ENCODE data around the gene CRYBA2.

CRYBA2 gene, protein sequence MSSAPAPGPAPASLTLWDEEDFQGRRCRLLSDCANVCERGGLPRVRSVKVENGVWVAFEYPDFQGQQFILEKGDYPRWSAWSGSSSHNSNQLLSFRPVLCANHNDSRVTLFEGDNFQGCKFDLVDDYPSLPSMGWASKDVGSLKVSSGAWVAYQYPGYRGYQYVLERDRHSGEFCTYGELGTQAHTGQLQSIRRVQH
- 0 reads per million in 3 donors for total RNA-seq

DNA sequence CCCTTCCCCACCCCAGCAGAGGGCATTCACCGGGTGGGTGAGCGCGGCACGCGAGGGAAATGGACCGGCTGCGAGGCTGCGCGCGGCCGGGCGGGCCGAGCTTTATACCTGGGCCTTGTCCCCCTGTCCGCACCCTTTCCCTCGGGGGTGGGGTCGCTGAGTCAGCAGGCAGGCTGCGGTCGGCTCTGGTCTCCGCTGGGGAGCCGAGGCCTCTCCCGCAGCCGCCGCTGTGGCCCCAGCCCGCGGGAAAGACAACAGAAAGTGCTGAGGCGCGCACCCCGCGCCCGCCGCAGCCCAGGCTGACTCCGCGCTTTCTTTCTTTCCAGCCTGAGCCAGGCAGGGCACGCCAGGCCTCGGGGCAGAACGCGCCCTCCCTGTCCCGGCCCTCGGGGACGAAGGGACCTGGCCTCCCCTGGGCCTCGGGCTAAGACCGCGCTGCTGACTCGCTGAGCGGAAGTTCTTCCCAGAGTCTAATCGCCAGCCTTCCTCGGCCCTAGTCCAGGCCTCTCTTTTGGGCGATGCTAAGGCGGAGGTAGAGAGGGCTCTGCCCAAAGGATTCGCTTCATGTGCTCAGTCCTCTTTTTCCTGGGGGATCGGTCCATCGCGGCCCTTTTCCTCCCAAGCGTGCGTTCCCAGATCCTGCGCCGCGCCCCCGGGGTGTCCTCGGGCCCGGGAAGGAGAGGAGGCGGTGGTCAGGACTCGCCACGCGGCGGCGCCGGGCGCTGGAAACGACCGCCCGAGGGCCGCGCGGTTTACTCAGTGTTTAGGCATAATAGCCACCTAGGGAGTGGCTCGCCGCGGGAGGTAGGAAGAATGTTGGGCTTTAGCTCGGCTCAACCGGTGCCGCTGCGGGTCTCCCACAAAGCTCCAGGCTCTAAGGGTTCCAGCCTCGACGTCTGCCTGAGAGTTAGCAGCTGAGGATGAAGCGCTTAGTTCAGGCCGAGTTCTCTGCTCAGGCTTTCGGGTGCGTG, at the start of gene CRYBA2:
TSS of gene CRYBA2 (minus strand) at position 78 of the 971 bp plus-strand sequence. CDS start 246 bp downstream, outside the sequence.
- Histone ChIP-seq H3K4me1 (ENCODE audit: control insufficient read depth, insufficient read depth, low read length, poor library complexity, severe bottlenecking) (peaks cover 23% of the 10 kb centered on the region), H3K4me3 (ENCODE audit: insufficient read depth, low read depth, low read length, poor library complexity, severe bottlenecking) (peak within 1 kb of the TSS; percentile 43), H3K9me3 (ENCODE audit: control insufficient read depth, low read length) (no peaks in the 10 kb centered on the region), H3K36me3 (ENCODE audit: control insufficient read depth, insufficient read depth, low read length) (no peaks in the 10 kb centered on the region), H3K27me3 (replicated peaks; ENCODE audit: control insufficient read depth, insufficient read depth, low read length, poor library complexity, severe bottlenecking) (peaks cover 66% of the 10 kb centered on the region), H3K27ac (ENCODE audit: insufficient read depth, low read length, poor library complexity, severe bottlenecking) (no peak within 1 kb of the TSS)
- DNase-seq = no peak

DNA sequence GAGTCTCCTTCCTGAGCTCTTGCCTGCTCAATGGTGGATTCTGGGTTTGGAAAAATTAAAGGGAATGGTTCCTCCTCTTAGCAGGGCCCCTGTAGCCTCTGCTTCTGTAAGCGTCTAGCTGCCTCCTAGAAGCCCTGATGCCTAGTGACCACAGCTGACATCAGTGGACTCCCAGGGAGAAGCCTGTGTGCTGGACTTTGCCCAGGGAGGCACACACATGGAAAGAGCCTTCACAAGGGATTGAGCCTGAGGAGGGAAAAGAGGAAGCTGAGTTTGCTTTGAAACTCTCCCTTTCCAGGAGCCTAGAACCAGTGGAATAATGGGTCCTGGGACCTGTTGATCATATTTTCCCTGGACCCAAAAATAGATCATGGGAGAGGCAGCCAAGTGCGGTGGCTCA, 49.5 kb upstream of the CRYBA2 start:
- no peak for DNase-seq
- Histone ChIP-seq H3K4me3 (ENCODE audit: insufficient read depth, low read depth, low read length, poor library complexity, severe bottlenecking) (no peak overlapping the region), H3K4me1 (ENCODE audit: control insufficient read depth, insufficient read depth, low read length, poor library complexity, severe bottlenecking) (peaks cover 4% of the 10 kb centered on the region), H3K36me3 (ENCODE audit: control insufficient read depth, insufficient read depth, low read length) (no peaks in the 10 kb centered on the region), H3K9me3 (ENCODE audit: control insufficient read depth, low read length) (no peaks in the 10 kb centered on the region), H3K27me3 (replicated peaks; ENCODE audit: control insufficient read depth, insufficient read depth, low read length, poor library complexity, severe bottlenecking) (peaks cover 25% of the 10 kb centered on the region), H3K27ac (ENCODE audit: insufficient read depth, low read length, poor library complexity, severe bottlenecking) (no peak overlapping the region)

DNA sequence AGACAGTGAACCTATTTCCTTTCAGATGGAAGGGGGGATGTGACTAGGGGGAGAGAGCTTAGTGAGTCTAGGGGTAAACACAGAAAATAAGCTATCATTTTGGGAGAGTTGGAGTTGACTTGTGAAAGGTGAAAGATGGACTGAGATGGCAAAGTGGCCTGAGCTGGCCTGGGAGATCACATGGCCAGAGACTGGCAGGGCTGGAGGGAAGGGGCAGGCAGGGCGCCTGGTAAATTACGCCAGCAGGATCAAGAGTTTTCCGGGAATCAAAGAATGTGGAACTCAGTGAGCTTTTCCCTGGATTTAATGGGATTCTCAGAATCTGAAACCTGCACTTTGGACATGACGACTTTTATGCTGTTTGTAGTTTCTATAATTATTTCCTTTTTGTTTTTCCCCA, 48.9 kb upstream of the CRYBA2 start:
- H3K36me3 ChIP-seq (ENCODE audit: control insufficient read depth, insufficient read depth, low read length) = no peaks in the 10 kb centered on the region
- H3K4me1 ChIP-seq (ENCODE audit: control insufficient read depth, insufficient read depth, low read length, poor library complexity, severe bottlenecking) = peaks cover 4% of the 10 kb centered on the region
- no peaks in the 10 kb centered on the region for H3K9me3 ChIP-seq (ENCODE audit: control insufficient read depth, low read length)
- H3K27ac ChIP-seq (ENCODE audit: insufficient read depth, low read length, poor library complexity, severe bottlenecking) = no peak overlapping the region
- DNase-seq = no peak
- no peak overlapping the region for H3K4me3 ChIP-seq (ENCODE audit: insufficient read depth, low read depth, low read length, poor library complexity, severe bottlenecking)
- peaks cover 25% of the 10 kb centered on the region for H3K27me3 ChIP-seq (replicated peaks; ENCODE audit: control insufficient read depth, insufficient read depth, low read length, poor library complexity, severe bottlenecking)

DNA sequence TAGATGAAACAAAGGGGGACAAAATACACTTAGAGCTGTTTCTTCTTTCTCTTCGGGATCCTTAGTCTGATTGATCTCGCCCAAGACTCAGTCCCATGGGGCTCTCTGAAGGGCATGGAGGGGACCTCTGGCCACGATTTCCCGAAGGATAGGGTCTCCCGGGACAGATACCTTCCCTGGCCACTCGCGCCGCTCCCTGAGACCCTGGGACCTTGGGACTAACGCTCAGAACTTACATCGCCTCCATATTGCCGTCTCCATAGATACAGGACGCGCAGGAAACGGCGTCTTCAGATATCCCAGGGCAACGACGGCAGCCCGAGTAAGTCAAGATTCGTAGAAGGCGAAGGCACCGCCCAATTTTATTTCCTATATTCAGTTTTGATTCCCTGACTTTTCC, 48.0 kb upstream of the CRYBA2 start, which contains the start of gene CFAP65:
TSS of gene CFAP65 (minus strand) at position 265 of the 400 bp plus-strand sequence. CDS start 2,468 bp downstream, outside the sequence.
- H3K4me1 ChIP-seq (ENCODE audit: control insufficient read depth, insufficient read depth, low read length, poor library complexity, severe bottlenecking) = peaks cover 4% of the 10 kb centered on the region
- no peaks in the 10 kb centered on the region for H3K9me3 ChIP-seq (ENCODE audit: control insufficient read depth, low read length)
- peaks cover 25% of the 10 kb centered on the region for H3K27me3 ChIP-seq (replicated peaks; ENCODE audit: control insufficient read depth, insufficient read depth, low read length, poor library complexity, severe bottlenecking)
- H3K36me3 ChIP-seq (ENCODE audit: control insufficient read depth, insufficient read depth, low read length) = no peaks in the 10 kb centered on the region
- no peak for DNase-seq
- peak within 1 kb of the TSS; percentile 28 for H3K4me3 ChIP-seq (ENCODE audit: insufficient read depth, low read depth, low read length, poor library complexity, severe bottlenecking)
- H3K27ac ChIP-seq (ENCODE audit: insufficient read depth, low read length, poor library complexity, severe bottlenecking) = no peak within 1 kb of the TSS

DNA sequence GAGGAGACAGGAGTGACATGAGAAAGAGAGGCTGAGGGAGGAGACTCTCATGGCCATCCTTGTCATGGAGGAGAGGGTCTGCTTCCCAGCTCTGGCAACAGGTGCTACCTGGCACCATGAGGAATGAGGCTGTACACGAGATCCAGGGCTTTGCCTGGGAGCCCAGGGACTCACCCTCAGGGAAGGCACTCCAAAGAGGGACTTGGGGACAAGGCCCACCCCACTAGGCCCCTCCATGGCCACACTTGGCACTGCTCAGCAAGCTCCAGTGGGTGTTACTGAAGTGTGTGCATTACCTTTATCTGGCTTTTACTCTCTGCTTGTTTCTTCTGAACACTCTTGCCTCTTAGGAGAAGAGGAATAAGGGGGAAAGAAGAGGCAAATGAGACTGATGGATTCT, 45.4 kb upstream of the CRYBA2 start:
- H3K36me3 ChIP-seq (ENCODE audit: control insufficient read depth, insufficient read depth, low read length) = no peaks in the 10 kb centered on the region
- H3K27me3 ChIP-seq (replicated peaks; ENCODE audit: control insufficient read depth, insufficient read depth, low read length, poor library complexity, severe bottlenecking) = peaks cover 25% of the 10 kb centered on the region
- no peak overlapping the region for H3K27ac ChIP-seq (ENCODE audit: insufficient read depth, low read length, poor library complexity, severe bottlenecking)
- H3K9me3 ChIP-seq (ENCODE audit: control insufficient read depth, low read length) = no peaks in the 10 kb centered on the region
- H3K4me1 ChIP-seq (ENCODE audit: control insufficient read depth, insufficient read depth, low read length, poor library complexity, severe bottlenecking) = peaks cover 4% of the 10 kb centered on the region
- no peak overlapping the region for H3K4me3 ChIP-seq (ENCODE audit: insufficient read depth, low read depth, low read length, poor library complexity, severe bottlenecking)
- no peak for DNase-seq

DNA sequence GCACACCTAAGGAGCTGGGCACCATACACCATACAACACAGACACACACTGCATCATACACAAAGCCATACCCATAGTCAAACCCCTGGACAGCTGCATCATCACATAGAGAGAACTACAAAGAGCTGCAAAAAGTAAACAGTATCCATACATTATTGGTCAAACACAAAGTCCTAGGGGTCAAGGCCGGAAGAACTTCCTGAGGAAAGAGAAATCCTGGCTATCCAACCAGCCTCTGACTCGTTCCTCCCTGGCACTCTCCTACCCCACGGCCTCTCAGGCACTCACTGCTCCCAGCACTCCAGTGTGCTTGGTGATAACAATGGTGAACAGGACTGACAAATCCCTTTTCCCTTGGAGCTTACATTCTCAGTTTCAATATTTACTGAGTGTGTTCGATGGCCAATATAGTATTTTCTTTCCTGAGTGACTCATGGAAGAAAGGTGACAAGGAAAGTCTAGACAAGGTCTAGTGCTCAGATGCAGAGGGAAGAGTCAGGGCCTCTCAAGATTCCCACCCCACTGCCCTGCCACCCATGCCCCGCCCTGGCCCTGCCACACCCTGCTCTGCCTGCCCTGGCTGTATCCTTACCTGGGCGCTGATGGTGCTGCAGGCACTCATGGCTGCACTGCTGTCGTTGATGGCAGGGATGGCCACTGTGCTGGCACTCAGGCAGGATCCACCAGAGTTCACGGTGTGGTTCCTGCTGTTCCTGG, 44.7 kb upstream of the CRYBA2 start:
- peaks cover 4% of the 10 kb centered on the region for H3K4me1 ChIP-seq (ENCODE audit: control insufficient read depth, insufficient read depth, low read length, poor library complexity, severe bottlenecking)
- peaks cover 22% of the 10 kb centered on the region for H3K27me3 ChIP-seq (replicated peaks; ENCODE audit: control insufficient read depth, insufficient read depth, low read length, poor library complexity, severe bottlenecking)
- no peak for DNase-seq

DNA sequence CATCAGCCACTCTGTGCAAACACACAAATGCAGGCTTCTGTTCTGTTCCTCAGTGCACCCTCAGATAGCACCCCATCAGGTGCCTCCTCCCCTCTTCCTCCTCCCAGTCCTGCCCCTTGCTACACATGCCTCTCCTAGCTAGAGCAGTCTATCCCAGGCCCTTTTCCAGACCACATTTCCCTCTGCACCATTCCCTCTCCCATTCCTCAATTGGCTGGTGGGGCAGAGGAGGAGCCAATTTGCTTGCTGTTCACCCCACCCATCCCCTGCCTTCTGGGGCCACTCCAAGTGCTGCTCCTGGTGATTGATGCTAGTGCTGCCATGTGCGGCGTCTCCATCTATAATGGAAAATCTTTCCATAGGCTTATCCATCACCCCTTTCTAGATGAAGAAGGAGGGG, 42.7 kb upstream of the CRYBA2 start:
- Histone ChIP-seq H3K4me1 (ENCODE audit: control insufficient read depth, insufficient read depth, low read length, poor library complexity, severe bottlenecking) (peaks cover 2% of the 10 kb centered on the region), H3K27me3 (replicated peaks; ENCODE audit: control insufficient read depth, insufficient read depth, low read length, poor library complexity, severe bottlenecking) (peaks cover 8% of the 10 kb centered on the region), H3K4me3 (ENCODE audit: insufficient read depth, low read depth, low read length, poor library complexity, severe bottlenecking) (no peak overlapping the region), H3K9me3 (ENCODE audit: control insufficient read depth, low read length) (no peaks in the 10 kb centered on the region), H3K27ac (ENCODE audit: insufficient read depth, low read length, poor library complexity, severe bottlenecking) (no peak overlapping the region), H3K36me3 (ENCODE audit: control insufficient read depth, insufficient read depth, low read length) (no peaks in the 10 kb centered on the region)
- DNase-seq = no peak

More for the DNA sequence above, 44.7 kb upstream of the CRYBA2 start:
- no peak overlapping the region for H3K27ac ChIP-seq (ENCODE audit: insufficient read depth, low read length, poor library complexity, severe bottlenecking)
- no peaks in the 10 kb centered on the region for H3K36me3 ChIP-seq (ENCODE audit: control insufficient read depth, insufficient read depth, low read length)
- no peaks in the 10 kb centered on the region for H3K9me3 ChIP-seq (ENCODE audit: control insufficient read depth, low read length)
- no peak overlapping the region for H3K4me3 ChIP-seq (ENCODE audit: insufficient read depth, low read depth, low read length, poor library complexity, severe bottlenecking)

DNA sequence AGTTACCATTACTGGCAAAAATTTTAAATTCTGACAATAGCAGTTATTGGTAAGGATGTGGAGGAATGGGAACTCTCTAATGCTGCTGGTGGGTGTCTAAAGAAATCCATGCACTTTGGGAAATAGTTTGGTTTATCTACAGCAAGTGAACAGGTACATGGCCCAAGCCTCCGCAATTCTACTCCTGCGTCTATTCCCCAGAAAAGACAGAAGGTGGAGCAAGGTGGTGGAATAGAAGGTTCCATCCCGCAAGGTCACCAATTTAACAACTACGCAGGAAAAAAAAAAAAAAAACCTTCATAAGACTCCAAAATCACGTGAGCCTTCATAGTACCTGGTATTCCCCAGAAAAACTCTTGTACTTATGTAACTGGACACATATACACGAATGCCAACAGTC, 41.6 kb upstream of the CRYBA2 start:
- Histone ChIP-seq H3K4me1 (ENCODE audit: control insufficient read depth, insufficient read depth, low read length, poor library complexity, severe bottlenecking) (no peaks in the 10 kb centered on the region), H3K9me3 (ENCODE audit: control insufficient read depth, low read length) (no peaks in the 10 kb centered on the region), H3K4me3 (ENCODE audit: insufficient read depth, low read depth, low read length, poor library complexity, severe bottlenecking) (no peak overlapping the region), H3K36me3 (ENCODE audit: control insufficient read depth, insufficient read depth, low read length) (no peaks in the 10 kb centered on the region), H3K27me3 (replicated peaks; ENCODE audit: control insufficient read depth, insufficient read depth, low read length, poor library complexity, severe bottlenecking) (no peaks in the 10 kb centered on the region), H3K27ac (ENCODE audit: insufficient read depth, low read length, poor library complexity, severe bottlenecking) (no peak overlapping the region)
- DNase-seq = no peak

DNA sequence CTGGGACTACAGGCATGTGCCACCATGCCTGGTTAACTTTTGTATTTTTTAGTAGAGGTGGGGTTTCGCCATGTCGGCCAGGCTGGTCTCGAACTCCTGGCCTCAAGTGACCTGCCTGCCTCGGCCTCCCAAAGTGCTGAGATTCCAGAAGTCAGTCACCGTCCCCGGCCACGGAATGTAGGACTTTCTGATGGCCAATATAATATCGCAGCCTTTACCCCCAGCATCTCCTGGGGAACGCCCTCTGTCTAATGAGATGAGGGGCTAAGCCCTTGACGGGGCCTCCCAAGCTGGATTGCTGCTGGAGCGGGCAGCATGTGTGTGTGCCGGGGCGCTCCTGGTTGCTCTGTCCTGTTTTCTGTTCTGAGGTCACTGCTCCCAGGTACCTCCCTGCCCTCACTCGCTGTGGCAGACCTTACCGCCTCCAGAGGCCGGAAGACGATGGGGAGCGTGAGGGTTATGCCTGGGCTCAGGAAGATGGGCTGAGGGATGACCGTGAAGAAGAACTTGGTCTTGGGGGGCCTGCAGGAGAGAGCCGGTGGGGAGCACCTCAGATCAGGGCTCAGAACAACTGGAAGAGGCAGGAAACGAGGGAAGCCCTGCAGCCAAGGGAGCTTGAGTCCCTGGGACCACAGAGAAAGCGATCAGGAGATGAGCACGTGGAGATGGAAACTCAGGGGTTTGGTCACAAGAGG, 39.0 kb upstream of the CRYBA2 start:
- Histone ChIP-seq H3K36me3 (ENCODE audit: control insufficient read depth, insufficient read depth, low read length) (no peaks in the 10 kb centered on the region), H3K27me3 (replicated peaks; ENCODE audit: control insufficient read depth, insufficient read depth, low read length, poor library complexity, severe bottlenecking) (no peaks in the 10 kb centered on the region), H3K27ac (ENCODE audit: insufficient read depth, low read length, poor library complexity, severe bottlenecking) (no peak overlapping the region), H3K9me3 (ENCODE audit: control insufficient read depth, low read length) (no peaks in the 10 kb centered on the region), H3K4me3 (ENCODE audit: insufficient read depth, low read depth, low read length, poor library complexity, severe bottlenecking) (no peak overlapping the region), H3K4me1 (ENCODE audit: control insufficient read depth, insufficient read depth, low read length, poor library complexity, severe bottlenecking) (no peaks in the 10 kb centered on the region)
- no peak for DNase-seq

Data from effector memory CD4-positive, alpha-beta T cell (primary cell).